ENCODE data around the gene TPRN.

The TPRN gene

GRCh38 chr9:137173796-137174664 lies 26.5 kb downstream of the TPRN start:
- DNase-seq (ENCODE audit: low read depth in 2 of 2): no peak

- no peak for DNase-seq (ENCODE audit: low read depth in 2 of 2)
Observed at GRCh38 chr9:137172901-137173795, 27.4 kb downstream of the TPRN start.

GRCh38 chr9:137171149-137171900 lies 29.2 kb downstream of the TPRN start:
- no peak for DNase-seq (ENCODE audit: low read depth in 2 of 2)

- no peak for DNase-seq (ENCODE audit: low read depth in 2 of 2)
Observed at GRCh38 chr9:137170486-137171148, 29.9 kb downstream of the TPRN start.

GRCh38 chr9:137169896-137170358 lies 30.6 kb downstream of the TPRN start, which contains the start of gene LRRC26:
Gene LRRC26 (minus strand): TSS chr9:137170051. CDS start chr9:137169943, 108 bp downstream.
- no peak for DNase-seq (ENCODE audit: low read depth in 2 of 2)

GRCh38 chr9:137168904-137169856 lies 31.4 kb downstream of the TPRN start:
- no peak for DNase-seq (ENCODE audit: low read depth in 2 of 2)

- DNase-seq (ENCODE audit: low read depth in 2 of 2): no peak
Observed at GRCh38 chr9:137168573-137168903, 32.0 kb downstream of the TPRN start.

- no peak for DNase-seq (ENCODE audit: low read depth in 2 of 2)
Observed at GRCh38 chr9:137167747-137168572, 32.6 kb downstream of the TPRN start.

GRCh38 chr9:137167277-137167746 lies 33.2 kb downstream of the TPRN start:
- no peak for DNase-seq (ENCODE audit: low read depth in 2 of 2)

- DNase-seq (ENCODE audit: low read depth in 2 of 2): no peak
Observed at GRCh38 chr9:137166380-137167229, 33.9 kb downstream of the TPRN start.

- no peak for DNase-seq (ENCODE audit: low read depth in 2 of 2)
Observed at GRCh38 chr9:137165250-137165836, 35.2 kb downstream of the TPRN start.

- no peak for DNase-seq (ENCODE audit: low read depth in 2 of 2)
Observed at GRCh38 chr9:137164370-137165249, 35.9 kb downstream of the TPRN start.

GRCh38 chr9:137163805-137164204 lies 36.7 kb downstream of the TPRN start:
- no peak for DNase-seq (ENCODE audit: low read depth in 2 of 2)

- DNase-seq (ENCODE audit: low read depth in 2 of 2): no peak
Observed at GRCh38 chr9:137163365-137163715, 37.2 kb downstream of the TPRN start.

- DNase-seq (ENCODE audit: low read depth in 2 of 2): no peak
Observed at GRCh38 chr9:137162505-137163364, 37.8 kb downstream of the TPRN start.

Data from stimulated activated CD4-positive, alpha-beta T cell treated with anti-CD3 and anti-CD28 coated beads, Interleukin-15, amount 100 ng/mL, for 48 hours (primary cell).